SK-N-MC (cell line): Measurements from ENCODE around the gene CBX3.
"Not testable (repeated sequence)": the region's sequence is repeated elsewhere in the genome, so short reads cannot be mapped to it uniquely, and the experiment has no call there.

Experiments used
- DNase-seq: peaks from one replicate; pipeline ENCODE4 v3.0.0-alpha.2; 2011; ENCODE audit warnings: low read depth, low spot score
- H3K27ac ChIP-seq: fragments of 200-600 bp; sonication (generic); 2 replicates; pipeline ENCODE4 v1.5.1; 2016; ENCODE audit warnings: mixed run types
- H3K36me3 ChIP-seq: fragments of 200-600 bp; sonication (generic); 2 replicates; pipeline ENCODE4 v1.6.1; 2017; ENCODE audit warnings: antibody characterized with exemption, low read length, mixed read lengths; ENCODE audit not compliant: insufficient read depth
- H3K4me3 ChIP-seq: fragments of 200-600 bp; sonication (generic); 2 replicates; pipeline ENCODE4 v1.5.1; 2016
- H3K9ac ChIP-seq: fragments of 200-600 bp; sonication (generic); 2 replicates; pipeline ENCODE4 v1.8.0; 2017; ENCODE audit warnings: mixed run types, mixed read lengths; ENCODE audit not compliant: insufficient read length
- H3K9me3 ChIP-seq: fragments of 200-600 bp; sonication (generic); 2 replicates; pipeline ENCODE4 v1.6.1; 2017; ENCODE audit warnings: low read depth, mild to moderate bottlenecking, antibody characterized with exemption, low read length, moderate library complexity, mixed read lengths
- EZH2 ChIP-seq: fragments of 200-600 bp; sonication (generic); IDR thresholded peaks from one replicate; pipeline ENCODE4 v1.6.1; 2017; ENCODE audit warnings: antibody characterized with exemption
- FOXP2 ChIP-seq: optimal IDR thresholded peaks from 2 replicates; pipeline ENCODE3; 2011; ENCODE audit warnings: mild to moderate bottlenecking, moderate library complexity; ENCODE audit not compliant: insufficient read depth; ENCODE audit errors: extremely low read length, control extremely low read depth
- POLR2AphosphoS5 ChIP-seq: IDR thresholded peaks from 2 replicates; pipeline ENCODE4 v1.6.1; 2012; ENCODE audit warnings: mild to moderate bottlenecking, low read depth, low read length, borderline replicate concordance

The CBX3 gene

DNA sequence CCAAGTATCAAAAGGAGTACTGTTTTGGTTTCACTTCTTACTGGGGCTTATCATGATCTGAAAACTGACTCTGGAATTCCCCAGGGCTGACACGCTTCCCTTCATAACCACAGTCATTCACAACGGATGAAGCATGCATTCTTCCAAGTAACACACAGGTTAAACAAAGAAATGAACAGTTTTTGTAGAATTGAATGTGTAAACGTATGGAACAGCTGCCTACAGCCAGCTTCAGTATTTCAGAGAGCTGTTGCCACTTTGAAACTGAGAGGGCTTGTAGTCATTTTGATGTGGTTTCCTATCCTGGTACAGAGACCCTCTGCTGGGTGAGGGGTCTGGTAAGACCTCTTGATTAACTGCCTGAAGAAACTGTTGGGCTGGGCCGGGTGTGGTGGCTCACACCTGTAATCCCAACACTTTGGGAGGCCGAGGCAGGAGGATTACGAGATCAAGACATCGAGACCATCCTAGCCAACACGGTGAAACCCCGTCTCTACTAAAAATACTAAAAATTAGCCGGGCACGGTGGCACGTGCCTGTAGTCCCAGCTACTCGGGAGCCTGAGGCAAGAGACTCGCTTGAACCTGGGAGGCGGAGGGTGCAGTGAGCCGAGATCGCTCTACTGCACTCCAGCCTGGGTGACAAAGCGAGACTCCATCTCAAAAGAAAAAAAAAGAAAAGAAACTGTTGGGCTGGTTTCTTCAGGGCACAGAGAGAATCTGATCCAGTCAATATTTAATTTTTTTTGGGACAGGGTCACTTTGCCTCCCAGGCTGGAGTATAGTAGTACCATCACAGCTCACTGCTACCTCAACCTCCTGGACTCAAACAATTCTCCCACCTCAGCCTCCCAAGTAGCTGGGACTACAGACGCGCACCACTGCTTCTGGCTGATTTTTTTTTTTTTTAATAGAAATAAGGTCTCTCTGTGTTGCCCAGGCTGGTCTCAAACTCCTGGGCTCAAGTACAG lies 44.8 kb upstream of the CBX3 start:
- DNase-seq = peak; percentile 44

DNA sequence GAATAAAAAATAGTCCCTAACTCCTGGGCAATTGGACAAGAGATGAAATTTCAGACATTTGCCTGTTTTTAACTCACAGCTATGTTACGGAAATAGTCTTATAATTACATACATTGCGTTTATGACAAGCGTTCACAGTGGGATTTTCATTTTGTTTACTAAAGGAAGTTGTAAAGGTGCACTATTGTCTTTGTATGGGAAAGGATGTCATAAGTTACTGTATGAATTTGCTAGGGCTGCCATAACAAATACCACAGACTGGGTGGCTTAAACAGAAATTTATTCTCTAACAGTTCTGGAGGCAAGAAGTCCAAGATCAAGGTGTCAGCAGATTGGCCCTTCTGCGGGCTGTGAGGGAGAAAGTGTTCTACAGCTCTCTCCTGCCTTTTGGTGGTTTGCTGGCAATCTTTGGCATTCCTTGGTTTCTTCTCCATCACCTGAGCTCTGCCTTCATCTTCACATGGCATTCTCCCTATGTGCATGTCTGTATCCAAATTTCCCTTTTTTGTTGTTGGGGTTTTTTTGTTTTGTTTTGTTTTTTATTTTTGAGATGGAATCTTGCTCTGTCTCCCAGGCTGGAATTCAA lies 43.9 kb upstream of the CBX3 start:
- H3K27ac ChIP-seq = no peak overlapping the region

More for the DNA sequence above, 44.8 kb upstream of the CBX3 start:
- Histone ChIP-seq H3K9me3 (no peaks in the 10 kb centered on the region), H3K36me3 (no peaks in the 10 kb centered on the region), H3K27ac (peak overlapping the region; percentile 69), H3K9ac (peak overlapping the region; percentile 20), H3K4me3 (peak overlapping the region; percentile 70)
- TF ChIP-seq EZH2 (no peak), FOXP2 (no peak), POLR2AphosphoS5 (no peak)

DNA sequence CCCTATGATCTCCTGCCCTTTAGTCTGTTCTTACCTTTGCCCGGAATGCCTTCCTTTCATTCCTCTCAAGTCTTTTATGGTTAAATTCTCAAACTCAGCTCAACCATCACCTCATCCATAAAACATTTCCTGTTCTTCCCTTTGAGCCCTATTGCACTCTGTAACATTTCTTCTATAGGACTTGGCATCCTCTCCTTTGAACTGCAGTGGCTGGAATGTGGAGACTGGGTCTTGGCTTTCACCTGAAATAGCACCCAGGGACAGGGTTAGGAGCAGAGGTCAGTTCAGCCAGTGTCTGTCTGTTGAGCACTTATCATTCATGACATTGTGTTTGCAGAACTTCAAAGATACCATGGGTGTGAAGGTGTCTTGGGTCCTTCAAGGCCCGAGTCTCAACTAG lies 42.3 kb upstream of the CBX3 start:
- no peak overlapping the region for H3K4me3 ChIP-seq
- no peaks in the 10 kb centered on the region for H3K36me3 ChIP-seq
- TF ChIP-seq EZH2 = no peak
- no peak for TF ChIP-seq POLR2AphosphoS5
- TF ChIP-seq FOXP2 = no peak
- no peak for DNase-seq
- no peak overlapping the region for H3K27ac ChIP-seq
- H3K9me3 ChIP-seq = no peaks in the 10 kb centered on the region
- no peak overlapping the region for H3K9ac ChIP-seq

More for the DNA sequence above, 43.9 kb upstream of the CBX3 start:
- no peak for DNase-seq
- no peak overlapping the region for H3K9ac ChIP-seq
- no peak overlapping the region for H3K4me3 ChIP-seq
- no peaks in the 10 kb centered on the region for H3K36me3 ChIP-seq
- TF ChIP-seq EZH2 = no peak
- TF ChIP-seq POLR2AphosphoS5 = no peak
- TF ChIP-seq FOXP2 = no peak
- H3K9me3 ChIP-seq = no peaks in the 10 kb centered on the region

DNA sequence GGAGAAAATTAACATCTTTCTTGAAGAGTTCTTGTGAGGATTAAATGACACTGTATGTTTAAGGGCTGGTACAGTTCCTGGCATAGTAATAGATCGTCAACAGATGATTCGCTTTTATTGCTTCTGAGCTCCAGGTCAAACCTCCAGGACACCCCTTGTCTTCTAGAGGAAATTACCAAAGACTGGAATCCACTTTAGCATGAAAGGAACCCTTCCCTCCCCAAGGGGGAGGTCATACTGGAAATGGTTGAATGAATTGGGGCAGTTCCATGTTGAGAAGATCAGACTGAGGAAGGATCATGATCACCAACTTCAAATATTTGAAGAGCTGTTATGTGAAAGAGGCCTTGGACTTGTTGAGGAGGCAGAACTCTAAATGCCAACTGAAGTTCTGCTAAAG lies 40.6 kb upstream of the CBX3 start:
- Histone ChIP-seq H3K36me3 (no peaks in the 10 kb centered on the region), H3K9me3 (no peaks in the 10 kb centered on the region), H3K27ac (no peak overlapping the region), H3K9ac (no peak overlapping the region), H3K4me3 (no peak overlapping the region)
- no peak for TF ChIP-seq EZH2
- TF ChIP-seq FOXP2 = no peak
- no peak for TF ChIP-seq POLR2AphosphoS5
- no peak for DNase-seq

DNA sequence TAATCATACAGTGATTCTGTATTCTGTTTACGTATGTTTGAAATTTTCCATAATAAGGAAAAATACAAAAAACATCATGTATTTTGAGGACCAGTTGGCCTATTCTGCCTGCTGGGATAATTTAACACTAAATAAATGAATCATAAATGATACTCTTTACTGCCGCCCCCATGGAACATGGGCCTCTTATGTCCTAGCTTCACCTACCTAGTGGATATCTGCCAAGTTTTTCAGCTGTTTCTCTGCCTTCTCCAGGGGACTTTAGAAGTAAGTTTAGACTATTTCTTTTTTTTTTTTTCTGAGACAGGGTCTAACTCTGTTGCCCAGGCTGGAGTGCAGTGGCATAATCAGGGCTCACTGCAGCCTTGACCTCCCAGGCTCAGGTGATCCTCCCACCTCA lies 39.1 kb upstream of the CBX3 start:
- no peak for DNase-seq
- Histone ChIP-seq H3K9me3 (no peaks in the 10 kb centered on the region), H3K4me3 (no peak overlapping the region), H3K27ac (no peak overlapping the region), H3K9ac (no peak overlapping the region), H3K36me3 (no peaks in the 10 kb centered on the region)
- no peak for TF ChIP-seq POLR2AphosphoS5
- no peak for TF ChIP-seq FOXP2
- no peak for TF ChIP-seq EZH2

DNA sequence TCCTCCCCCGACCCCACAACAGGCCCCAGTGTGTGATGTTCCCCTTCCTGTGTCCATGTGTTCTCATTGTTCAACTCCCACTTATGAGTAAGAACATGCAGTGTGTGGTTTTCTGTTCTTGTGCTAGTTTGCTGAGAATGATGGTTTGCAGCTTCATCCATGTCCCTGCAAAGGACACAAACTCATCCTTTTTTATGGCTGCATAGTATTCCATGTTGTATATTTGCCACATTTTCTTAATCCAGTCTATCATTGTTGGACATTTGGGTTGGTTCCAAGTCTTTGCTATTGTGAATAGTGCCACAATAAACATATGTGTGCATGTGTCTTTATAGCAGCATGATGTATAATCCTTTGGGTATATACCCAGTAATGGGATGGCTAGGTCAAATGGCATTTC lies 37.7 kb upstream of the CBX3 start:
- not testable (repeated sequence) for H3K36me3 ChIP-seq, H3K9ac ChIP-seq, H3K9me3 ChIP-seq, H3K4me3 ChIP-seq, H3K27ac ChIP-seq, DNase-seq

DNA sequence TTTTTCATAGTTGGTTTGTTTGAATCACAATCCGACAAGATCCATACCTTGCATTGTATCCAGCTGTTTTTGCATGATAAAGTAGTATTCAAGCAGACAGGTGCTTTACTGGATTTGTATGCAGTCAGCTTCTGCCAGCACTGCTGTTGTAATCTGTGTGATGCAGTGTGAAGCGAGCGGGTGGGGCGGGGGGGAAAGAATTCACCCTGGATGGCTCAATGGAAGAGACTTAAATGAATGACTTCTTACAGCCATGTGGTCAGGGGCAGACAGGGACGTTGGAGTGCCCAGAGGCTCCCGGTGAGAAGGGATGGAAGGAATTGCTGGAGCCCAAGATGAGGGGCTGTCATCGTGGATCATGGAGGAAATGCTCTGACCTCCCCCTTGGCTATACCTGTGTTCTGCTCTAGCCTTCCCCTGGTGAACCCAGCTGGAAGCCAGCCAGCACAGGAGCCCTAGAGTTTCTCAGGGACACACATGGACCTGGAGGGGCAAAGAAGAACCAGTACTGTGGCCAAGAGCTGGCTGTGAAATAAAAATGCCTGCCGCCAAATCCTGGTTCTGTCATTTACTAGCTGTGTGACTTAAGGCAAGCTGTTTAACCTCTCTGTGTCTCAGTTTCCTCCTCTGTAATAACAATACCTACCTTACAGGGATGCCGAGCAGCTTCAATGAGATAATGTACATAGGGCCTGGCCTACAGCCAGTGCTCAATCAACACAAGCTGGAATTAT lies 35.4 kb upstream of the CBX3 start:
- no peak overlapping the region for H3K27ac ChIP-seq
- no peaks in the 10 kb centered on the region for H3K9me3 ChIP-seq
- no peak for DNase-seq
- no peak overlapping the region for H3K4me3 ChIP-seq
- no peak overlapping the region for H3K9ac ChIP-seq
- TF ChIP-seq POLR2AphosphoS5 (no peak), FOXP2 (no peak), EZH2 (no peak)
- H3K36me3 ChIP-seq = no peaks in the 10 kb centered on the region

DNA sequence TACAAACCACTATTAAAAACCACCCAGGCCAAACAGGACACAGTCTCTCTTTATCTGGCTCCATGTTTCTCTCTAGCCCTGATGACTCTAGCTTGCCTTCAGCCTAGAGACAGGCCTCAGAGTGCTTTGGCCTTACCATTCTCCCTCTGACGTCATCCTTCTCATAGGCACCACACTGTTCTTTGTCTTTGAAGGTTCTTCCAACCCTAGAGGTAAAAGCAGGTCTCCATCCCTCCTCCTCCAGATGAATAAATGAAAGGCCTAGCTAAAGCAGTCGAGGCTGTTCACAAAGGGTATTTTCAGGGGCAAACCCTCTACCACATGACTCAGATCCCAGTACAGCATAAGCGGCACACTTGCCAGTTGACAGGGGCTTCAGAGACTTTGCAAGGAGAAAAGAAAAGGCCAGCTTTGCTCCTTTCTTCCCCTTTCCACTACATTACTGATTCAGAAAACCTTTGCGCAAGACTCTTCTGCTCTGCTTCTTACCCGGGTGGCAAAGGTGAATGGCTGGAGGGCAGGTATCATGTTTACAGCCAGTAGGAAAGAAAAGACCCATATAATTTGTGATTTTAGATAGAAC lies 34.8 kb upstream of the CBX3 start:
- no peaks in the 10 kb centered on the region for H3K9me3 ChIP-seq
- H3K4me3 ChIP-seq = no peak overlapping the region
- TF ChIP-seq EZH2 (no peak), POLR2AphosphoS5 (no peak), FOXP2 (no peak)
- DNase-seq = no peak
- no peak overlapping the region for H3K27ac ChIP-seq
- H3K36me3 ChIP-seq = no peaks in the 10 kb centered on the region
- H3K9ac ChIP-seq = no peak overlapping the region
